ENCODE measurements around the gene LYG1.

The LYG1 gene

DNA sequence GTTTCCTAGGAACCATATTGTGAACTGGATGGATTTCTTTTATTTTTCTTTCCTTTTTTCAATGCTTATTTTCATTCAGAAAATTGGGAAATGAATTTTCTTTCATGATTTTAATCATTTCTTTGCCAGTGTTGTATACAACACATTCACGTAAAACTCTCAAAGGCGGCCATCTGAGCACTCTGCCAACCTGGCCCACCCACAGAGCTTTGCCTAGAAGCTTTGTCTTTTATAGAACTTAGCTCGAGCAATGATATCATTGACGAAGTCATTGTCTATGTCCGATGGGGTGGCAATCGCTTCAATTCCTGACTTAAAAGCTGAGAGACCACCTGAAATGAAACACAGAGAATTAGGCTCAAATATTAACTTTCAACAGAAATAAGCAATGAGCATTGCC lies 58.8 kb downstream of the LYG1 start:
- TF ChIP-seq, protein P1, sequence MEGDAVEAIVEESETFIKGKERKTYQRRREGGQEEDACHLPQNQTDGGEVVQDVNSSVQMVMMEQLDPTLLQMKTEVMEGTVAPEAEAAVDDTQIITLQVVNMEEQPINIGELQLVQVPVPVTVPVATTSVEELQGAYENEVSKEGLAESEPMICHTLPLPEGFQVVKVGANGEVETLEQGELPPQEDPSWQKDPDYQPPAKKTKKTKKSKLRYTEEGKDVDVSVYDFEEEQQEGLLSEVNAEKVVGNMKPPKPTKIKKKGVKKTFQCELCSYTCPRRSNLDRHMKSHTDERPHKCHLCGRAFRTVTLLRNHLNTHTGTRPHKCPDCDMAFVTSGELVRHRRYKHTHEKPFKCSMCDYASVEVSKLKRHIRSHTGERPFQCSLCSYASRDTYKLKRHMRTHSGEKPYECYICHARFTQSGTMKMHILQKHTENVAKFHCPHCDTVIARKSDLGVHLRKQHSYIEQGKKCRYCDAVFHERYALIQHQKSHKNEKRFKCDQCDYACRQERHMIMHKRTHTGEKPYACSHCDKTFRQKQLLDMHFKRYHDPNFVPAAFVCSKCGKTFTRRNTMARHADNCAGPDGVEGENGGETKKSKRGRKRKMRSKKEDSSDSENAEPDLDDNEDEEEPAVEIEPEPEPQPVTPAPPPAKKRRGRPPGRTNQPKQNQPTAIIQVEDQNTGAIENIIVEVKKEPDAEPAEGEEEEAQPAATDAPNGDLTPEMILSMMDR (IDR thresholded peaks at IDR 0.05; ENCODE audit: low read depth, low read length), result no peak
- H3K4me3 ChIP-seq (replicated peaks in 1 of 2; ENCODE audit: low read depth in 2 of 2, low read length in 2 of 2), result no peak overlapping the region
- DNase-seq (ENCODE audit: low read depth in 2 of 2), result no peak

DNA sequence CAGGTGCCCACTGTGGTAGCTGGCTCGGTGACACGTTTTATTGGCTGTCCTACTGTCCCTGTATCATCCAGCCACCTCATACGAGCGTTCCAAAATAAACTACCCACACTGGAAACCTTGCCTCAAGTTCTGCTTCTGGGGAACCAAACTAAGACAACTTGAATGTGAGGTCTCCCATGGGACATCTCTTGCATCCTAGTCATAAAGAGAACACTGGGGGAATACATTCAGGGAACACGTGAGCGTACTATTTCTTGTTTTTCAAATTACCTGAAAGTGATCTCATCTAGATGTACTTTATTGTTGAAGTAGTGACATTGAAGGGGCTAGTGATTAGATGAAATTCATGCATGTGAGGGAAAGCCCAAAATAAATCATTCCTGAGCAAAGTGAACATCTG lies 60.6 kb downstream of the LYG1 start:
- no peak for DNase-seq (ENCODE audit: low read depth in 2 of 2)
- H3K4me3 ChIP-seq (replicated peaks in 1 of 2; ENCODE audit: low read depth in 2 of 2, low read length in 2 of 2), result no peak overlapping the region
- TF ChIP-seq, protein P1 (IDR thresholded peaks at IDR 0.05; ENCODE audit: low read depth, low read length), result no peak

GRCh38 chr2:99238599-99238998 lies 62.4 kb downstream of the LYG1 start:
- H3K4me3 ChIP-seq (replicated peaks in 1 of 2; ENCODE audit: low read depth in 2 of 2, low read length in 2 of 2), result no peak overlapping the region
- TF ChIP-seq, protein P1 (IDR thresholded peaks at IDR 0.05; ENCODE audit: low read depth, low read length), result no peak
- no peak for DNase-seq (ENCODE audit: low read depth in 2 of 2)

Data from cardiac fibroblast (primary cell).